NCI-H1417 (cell line): Measurements from ENCODE around the gene MMP14.
"Not testable (repeated sequence)": the region's sequence is repeated elsewhere in the genome, so short reads cannot be mapped to it uniquely, and the experiment has no call there.

ENCODE experiments used
- DNase-seq, 3 experiments: peaks; one replicate each; lab custom pipeline; 2025; lab: John Stamatoyannopoulos, UW

The MMP14 gene

GRCh38 chr14:22814373-22814772, 22.0 kb upstream of the MMP14 start:
- no peak for DNase-seq

GRCh38 chr14:22814941-22815713, 21.3 kb upstream of the MMP14 start, which contains the start of gene SLC7A7:
Gene SLC7A7 (minus strand): TSS chr14:22815435. CDS start chr14:22813398, 2,037 bp downstream.
- no peak for DNase-seq

GRCh38 chr14:22819151-22819988, 17.0 kb upstream of the MMP14 start:
- DNase-seq, result peak in 1 of 3 experiments; percentile 15

GRCh38 chr14:22820731-22821130, 15.7 kb upstream of the MMP14 start:
- peak in 2 of 3 experiments; percentile 62 to 87 for DNase-seq

GRCh38 chr14:22821193-22822015, 15.0 kb upstream of the MMP14 start:
- peak in 2 of 3 experiments; percentile 70 to 87 for DNase-seq

GRCh38 chr14:22822016-22822570, 14.3 kb upstream of the MMP14 start:
- DNase-seq, result no peak

GRCh38 chr14:22822571-22823098, 13.8 kb upstream of the MMP14 start:
- DNase-seq, result peak in 1 of 3 experiments; percentile 14

- no peak for DNase-seq
Measured at GRCh38 chr14:22824711-22825359, 11.6 kb upstream of the MMP14 start.

- not testable (repeated sequence) for DNase-seq
Measured at GRCh38 chr14:22829076-22829660, 7.2 kb upstream of the MMP14 start.

GRCh38 chr14:22829661-22830442, 6.5 kb upstream of the MMP14 start, which contains the start of gene MRPL52:
Gene MRPL52 (plus strand): TSS chr14:22829887. CDS start chr14:22829913, 26 bp downstream.
- peak; percentile 92 to 97 (median 96) for DNase-seq

GRCh38 chr14:22830443-22831010, 5.9 kb upstream of the MMP14 start:
- DNase-seq, result no peak

GRCh38 chr14:22835505-22835904, 880 bp upstream of the MMP14 start:
- DNase-seq, result no peak

- no peak for DNase-seq
Measured at GRCh38 chr14:22837114-22837749, 847 bp downstream of the MMP14 start.

GRCh38 chr14:22837750-22838538, 1.6 kb downstream of the MMP14 start:
- no peak for DNase-seq

GRCh38 chr14:22838631-22839041, 2.3 kb downstream of the MMP14 start:
- no peak for DNase-seq

GRCh38 chr14:22839159-22839779, 2.9 kb downstream of the MMP14 start:
- no peak for DNase-seq

GRCh38 chr14:22841311-22841710, 4.9 kb downstream of the MMP14 start:
- no peak for DNase-seq
